HEK293 (cell line): ENCODE results near the gene USP13.

Experiments used
- CTCF ChIA-PET: fragments of 350-600 bp; formaldehyde crosslinking; extraction: SDS; loops from one replicate; lab custom pipeline; 2021; ENCODE audit warnings: antibody characterized with exemption; lab: Yijun Ruan, JAX
- POLR2A ChIA-PET: fragments of 300-600 bp; formaldehyde crosslinking; extraction: SDS; loops from one replicate; lab custom pipeline; 2020; ENCODE audit warnings: antibody characterized with exemption, inconsistent platforms; lab: Yijun Ruan, JAX
- H3K27ac ChIP-seq: fragments of 200-500 bp; sonication (Bioruptor generic); 2 replicates; pipeline ENCODE4 v1.5.1; 2014; ENCODE audit warnings: low read depth, low read length, control low read depth, inconsistent platforms; ENCODE audit errors: extremely low read depth
- H3K36me3 ChIP-seq, 2 experiments: fragments of 200-500 bp in 1 of 2; sonication (Bioruptor generic) in 1 of 2; 1 replicate in 1 of 2; 2 replicates in 1 of 2; pipeline ENCODE4 v1.5.1; 2014 to 2017; ENCODE audit warnings: inconsistent platforms in 2 of 2, low read length in 2 of 2; ENCODE audit not compliant: control insufficient read depth in 2 of 2, insufficient read depth in 1 of 2
- H3K4me1 ChIP-seq: fragments of 200-500 bp; sonication (Bioruptor generic); 2 replicates; pipeline ENCODE4 v1.5.1; 2014; ENCODE audit warnings: mild to moderate bottlenecking, low read length, inconsistent platforms; ENCODE audit not compliant: control insufficient read depth, insufficient read depth
- H3K4me3 ChIP-seq: 2 replicates; pipeline ENCODE4 v1.5.1; 2011; ENCODE audit warnings: low read depth, mild to moderate bottlenecking, control low read depth, low read length, moderate library complexity
- H3K9me3 ChIP-seq: fragments of 200-500 bp; sonication (Bioruptor generic); 2 replicates; pipeline ENCODE4 v1.5.1; 2014; ENCODE audit warnings: low read depth, low read length, inconsistent platforms; ENCODE audit not compliant: control insufficient read depth, insufficient read depth
- GLIS2 ChIP-seq: fragments of 450-650 bp; formaldehyde crosslinking; IDR thresholded peaks from 2 replicates; pipeline ENCODE4 v1.5.1; 2016; ENCODE audit warnings: missing biosample characterization, missing genetic modification characterization
- OSR2 ChIP-seq: fragments of 450-650 bp; formaldehyde crosslinking; IDR thresholded peaks from 2 replicates; pipeline ENCODE4 v1.5.1; 2016; ENCODE audit warnings: missing biosample characterization, missing genetic modification characterization
- PATZ1 ChIP-seq: fragments of 450-650 bp; formaldehyde crosslinking; IDR thresholded peaks from 2 replicates; pipeline ENCODE4 v1.5.1; 2016; ENCODE audit warnings: missing biosample characterization, missing genetic modification characterization
- PRDM4 ChIP-seq: fragments of 450-650 bp; formaldehyde crosslinking; IDR thresholded peaks from 2 replicates; pipeline ENCODE4 v1.5.1; 2017; ENCODE audit warnings: missing biosample characterization, missing genetic modification characterization
- REST ChIP-seq: fragments of 450-650 bp; formaldehyde crosslinking; IDR thresholded peaks from 2 replicates; pipeline ENCODE4 v1.5.1; 2016; ENCODE audit warnings: missing biosample characterization, missing genetic modification characterization
- SP2 ChIP-seq: fragments of 450-650 bp; formaldehyde crosslinking; IDR thresholded peaks from 2 replicates; pipeline ENCODE4 v1.5.1; 2016; ENCODE audit warnings: missing biosample characterization, missing genetic modification characterization
- SP3 ChIP-seq: fragments of 450-650 bp; formaldehyde crosslinking; IDR thresholded peaks from 2 replicates; pipeline ENCODE4 v1.5.1; 2016; ENCODE audit warnings: missing biosample characterization, missing genetic modification characterization
- YY2 ChIP-seq: fragments of 450-650 bp; formaldehyde crosslinking; IDR thresholded peaks from 2 replicates; pipeline ENCODE4 v1.5.1; 2016; ENCODE audit warnings: missing biosample characterization, missing genetic modification characterization
- ZBTB11 ChIP-seq: fragments of 450-650 bp; formaldehyde crosslinking; conservative IDR thresholded peaks from 2 replicates; pipeline ENCODE4 v1.5.1; 2016; ENCODE audit warnings: low read depth, missing biosample characterization, missing genetic modification characterization
- ZNF174 ChIP-seq: fragments of 450-650 bp; formaldehyde crosslinking; IDR thresholded peaks from 2 replicates; pipeline ENCODE4 v1.5.0; 2017; ENCODE audit warnings: missing biosample characterization, mild to moderate bottlenecking, missing genetic modification characterization
- ZNF19 ChIP-seq: fragments of 450-650 bp; formaldehyde crosslinking; IDR thresholded peaks from 2 replicates; pipeline ENCODE4; 2016; ENCODE audit warnings: missing biosample characterization, missing genetic modification characterization, low read depth
- ZNF311 ChIP-seq: fragments of 450-650 bp; formaldehyde crosslinking; IDR thresholded peaks from 2 replicates; pipeline ENCODE4 v1.5.1; 2017; ENCODE audit warnings: missing biosample characterization, missing genetic modification characterization, borderline replicate concordance
- ZNF324 ChIP-seq: fragments of 450-650 bp; formaldehyde crosslinking; IDR thresholded peaks from 2 replicates; pipeline ENCODE4 v1.5.1; 2016; ENCODE audit warnings: missing biosample characterization, missing genetic modification characterization
- ZNF501 ChIP-seq: fragments of 450-650 bp; formaldehyde crosslinking; IDR thresholded peaks from 2 replicates; pipeline ENCODE4 v1.5.1; 2016; ENCODE audit warnings: missing biosample characterization, missing genetic modification characterization
- ZNF555 ChIP-seq: fragments of 450-650 bp; formaldehyde crosslinking; conservative IDR thresholded peaks from 2 replicates; pipeline ENCODE4 v1.5.1; 2017; ENCODE audit warnings: missing biosample characterization, mild to moderate bottlenecking, missing genetic modification characterization, inconsistent platforms
- ZNF626 ChIP-seq: fragments of 450-650 bp; sonication (Bioruptor Pico); formaldehyde crosslinking; IDR thresholded peaks from 2 replicates; pipeline ENCODE4 v1.5.1; 2018; ENCODE audit warnings: missing biosample characterization, missing genetic modification characterization, inconsistent platforms
- ZNF792 ChIP-seq: fragments of 450-650 bp; formaldehyde crosslinking; IDR thresholded peaks from 2 replicates; pipeline ENCODE4 v1.5.1; 2016; ENCODE audit warnings: missing biosample characterization, missing genetic modification characterization

The USP13 gene

GRCh38 chr3:179717219-179717618 is 64.4 kb downstream of the USP13 start:
- H3K9me3 ChIP-seq, result no peaks in the 10 kb centered on the region
- no peak overlapping the region for H3K4me3 ChIP-seq
- no peak for TF ChIP-seq ZNF324 (tag by site-specific recombination)
- no peak for TF ChIP-seq PRDM4 (tag by site-specific recombination)
- no peak for TF ChIP-seq PATZ1 (tag by site-specific recombination)
- TF ChIP-seq ZNF311 (tag by site-specific recombination), result no peak
- no peak for TF ChIP-seq ZNF19 (tag by site-specific recombination)
- no peak for TF ChIP-seq ZNF501
- TF ChIP-seq ZBTB11 (tag by site-specific recombination), result no peak
- no peak for TF ChIP-seq ZNF174
- TF ChIP-seq REST, result no peak
- TF ChIP-seq ZNF792 (tag by site-specific recombination), result no peak
- no peak for TF ChIP-seq OSR2 (tag by site-specific recombination)
- no peak overlapping the region for H3K27ac ChIP-seq
- CTCF ChIA-PET, result no interaction called here
- no peaks in the 10 kb centered on the region for H3K4me1 ChIP-seq
- POLR2A ChIA-PET, result no interaction called here
- H3K36me3 ChIP-seq, result peaks cover 0 to 10% of the 10 kb centered on the region in 2 experiments; a peak in 2 of 3 replicates

- Histone ChIP-seq H3K4me3 (no peak overlapping the region), H3K9me3 (no peaks in the 10 kb centered on the region), H3K4me1 (no peaks in the 10 kb centered on the region), H3K27ac (no peak overlapping the region), H3K36me3 (peaks cover 0 to 18% of the 10 kb centered on the region in 2 experiments; a peak in 2 of 3 replicates)
- TF ChIP-seq YY2 (tag by site-specific recombination), result no peak
- TF ChIP-seq ZNF311 (tag by site-specific recombination), result no peak
- TF ChIP-seq GLIS2, result no peak
- TF ChIP-seq SP3, result no peak
- no peak for TF ChIP-seq SP2 (tag by site-specific recombination)
- no peak for TF ChIP-seq ZNF555
- no peak for TF ChIP-seq ZNF626
- no peak for TF ChIP-seq ZNF19 (tag by site-specific recombination)
- ChIA-PET CTCF (no interaction called here), POLR2A (no interaction called here)
Measured at GRCh38 chr3:179719048-179719734, 66.4 kb downstream of the USP13 start.
